SK-N-MC (cell line): Measurements from ENCODE around the gene KRT72.

Source experiments
- EZH2 ChIP-seq: fragments of 200-600 bp; sonication (generic); IDR thresholded peaks from one replicate; pipeline ENCODE4 v1.6.1; 2017; ENCODE audit warnings: antibody characterized with exemption
- POLR2AphosphoS5 ChIP-seq: IDR thresholded peaks from 2 replicates; pipeline ENCODE4 v1.6.1; 2012; ENCODE audit warnings: mild to moderate bottlenecking, low read depth, low read length, borderline replicate concordance

DNA sequence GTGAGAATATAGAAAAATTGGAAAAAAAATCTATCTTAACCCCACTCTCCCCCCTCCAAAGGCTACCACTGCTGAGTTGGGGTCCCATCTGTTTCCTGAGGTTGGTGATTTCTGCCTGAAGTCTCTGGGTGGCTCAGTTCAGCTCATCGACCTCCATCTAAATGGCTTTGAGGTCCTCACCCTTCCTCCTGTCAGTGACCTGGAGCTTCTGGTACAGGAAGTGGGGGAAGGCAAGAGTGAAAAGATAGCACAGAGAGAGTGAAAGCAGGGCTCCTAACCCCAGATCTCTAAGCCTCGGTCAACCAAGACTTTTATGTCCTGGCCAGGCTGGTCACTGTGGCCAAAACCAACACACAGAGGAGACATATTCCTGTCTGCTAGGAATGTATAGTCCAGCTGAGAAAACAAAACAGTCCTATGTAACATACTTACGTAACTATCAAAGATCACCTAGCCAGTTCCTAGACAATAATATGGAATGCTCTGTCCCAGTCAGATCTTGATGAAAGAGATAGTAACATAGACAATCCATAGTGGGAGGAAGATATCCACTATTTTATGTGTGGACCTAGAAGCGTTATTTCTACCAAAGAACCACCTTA, 29.4 kb upstream of the KRT72 start:
- no peak for TF ChIP-seq EZH2
- TF ChIP-seq POLR2AphosphoS5, result no peak
